Hematopoietic multipotent progenitor cell treated with erythropoietin and hydrocortisone succinate and interleukin-3 and kit ligand, for 8 days (in vitro differentiated cells): ENCODE measurements around the gene PPM1G.
"Not testable (repeated sequence)": the region's sequence is repeated elsewhere in the genome, so short reads cannot be mapped to it uniquely, and the experiment has no call there.

Experiments used
- DNase-seq: peaks from one replicate; pipeline ENCODE4 v3.0.0-alpha.2; 2015

PPM1G gene

DNA sequence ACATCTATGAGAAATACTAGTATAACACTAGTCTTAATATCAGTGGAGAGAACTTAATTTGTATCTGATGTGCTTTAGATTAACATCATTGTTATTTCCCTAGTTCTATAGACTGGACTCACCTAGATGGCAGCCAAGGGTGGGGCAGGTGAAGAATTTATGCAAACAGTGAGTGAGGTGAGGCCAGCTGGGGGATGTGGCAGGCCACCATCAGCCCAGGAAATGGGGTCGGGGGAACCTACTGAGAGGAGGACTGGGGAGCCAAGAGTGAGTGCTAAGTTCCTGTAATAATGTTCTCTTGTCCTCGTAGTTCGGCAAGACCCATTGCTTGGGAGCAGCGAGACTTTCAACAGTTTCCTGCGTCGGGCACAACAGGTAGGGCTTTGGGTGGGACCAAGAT lies 36.5 kb downstream of the PPM1G start:
- DNase-seq = no peak

DNA sequence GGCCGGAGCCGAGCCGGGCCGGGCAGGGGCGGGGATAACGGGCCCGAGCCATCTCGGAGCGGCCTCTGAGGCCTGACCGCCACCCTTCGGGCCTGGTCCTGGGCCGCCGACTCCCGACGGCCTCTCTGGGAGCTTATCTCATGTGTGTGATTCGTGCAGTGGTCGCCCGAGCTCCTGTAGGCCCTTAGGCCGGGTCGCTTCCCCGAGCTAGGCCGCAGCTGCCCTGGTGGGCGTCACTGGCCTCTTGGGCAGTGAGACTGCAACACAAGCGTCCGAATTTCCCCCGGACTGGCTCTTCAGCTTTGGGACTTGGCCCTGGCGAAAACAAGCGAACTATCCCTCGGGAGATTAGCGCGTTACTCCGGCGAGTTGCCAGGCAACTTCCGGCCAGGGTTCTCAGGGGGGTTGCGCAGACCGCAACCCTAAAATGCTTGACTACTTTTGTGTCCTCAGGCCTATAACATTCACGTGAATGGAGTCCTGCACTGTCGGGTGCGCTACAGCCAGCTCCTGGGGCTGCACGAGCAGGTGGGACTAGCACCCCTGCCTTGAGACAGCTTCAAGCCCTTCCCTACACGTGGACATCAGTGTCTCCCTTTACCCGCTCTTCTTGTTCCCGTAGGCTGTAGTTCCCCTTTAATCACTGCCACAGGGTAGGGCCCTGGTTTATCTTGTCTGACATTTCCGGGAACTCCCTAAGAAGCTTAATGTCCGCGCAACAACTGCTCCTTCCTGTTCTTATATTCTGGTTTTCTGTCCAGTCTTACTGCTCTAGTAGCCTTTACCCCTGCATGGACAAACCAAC lies 38.4 kb downstream of the PPM1G start:
- DNase-seq = peak; percentile 81

DNA sequence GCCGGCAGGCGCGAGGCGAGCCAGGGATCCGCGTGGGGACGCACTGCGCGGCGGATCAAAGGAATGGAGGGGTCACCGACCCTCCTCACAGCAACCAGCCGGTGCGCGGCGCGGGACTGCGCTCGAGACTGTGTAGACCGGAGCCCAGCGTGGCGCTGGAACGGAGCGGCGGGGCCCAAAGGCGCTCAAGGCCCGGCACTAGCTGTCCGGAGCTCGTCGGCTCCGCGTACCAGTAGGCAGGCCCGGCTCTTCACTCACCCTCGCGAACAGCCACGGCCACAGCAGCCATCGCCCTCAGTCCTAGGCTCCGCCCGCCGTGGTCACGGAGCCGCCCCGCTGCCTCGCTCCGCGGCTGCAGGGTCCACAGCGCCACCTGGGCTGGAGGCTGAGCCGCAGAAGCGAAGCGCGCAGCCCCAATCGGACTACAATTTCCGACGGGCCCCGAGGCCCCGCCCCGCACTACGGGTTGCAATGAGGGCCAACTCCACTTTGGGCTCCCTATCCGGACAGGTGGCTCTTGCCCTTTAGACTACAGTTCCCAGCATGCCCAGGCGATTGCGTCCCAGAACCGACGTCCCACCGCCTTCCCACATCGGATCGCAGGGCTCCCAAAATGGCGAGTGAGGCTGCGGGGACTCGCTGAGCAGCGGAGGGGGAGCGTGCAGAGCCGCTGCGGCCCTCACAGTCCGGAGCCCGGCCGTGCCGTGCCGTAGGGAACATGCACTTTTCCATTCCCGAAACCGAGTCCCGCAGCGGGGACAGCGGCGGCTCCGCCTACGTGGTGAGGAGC lies 39.2 kb downstream of the PPM1G start, which contains the start of the genes EIF2B4 and SNX17:
Gene EIF2B4, minus strand, starts transcription at position 313 of the 790 bp plus-strand sequence. Its CDS starts 24 bp downstream, at position 289.
Gene SNX17, plus strand, starts transcription at position 591 of the 790 bp plus-strand sequence. Its CDS starts 128 bp downstream, at position 719.
- peak; percentile 99 for DNase-seq

DNA sequence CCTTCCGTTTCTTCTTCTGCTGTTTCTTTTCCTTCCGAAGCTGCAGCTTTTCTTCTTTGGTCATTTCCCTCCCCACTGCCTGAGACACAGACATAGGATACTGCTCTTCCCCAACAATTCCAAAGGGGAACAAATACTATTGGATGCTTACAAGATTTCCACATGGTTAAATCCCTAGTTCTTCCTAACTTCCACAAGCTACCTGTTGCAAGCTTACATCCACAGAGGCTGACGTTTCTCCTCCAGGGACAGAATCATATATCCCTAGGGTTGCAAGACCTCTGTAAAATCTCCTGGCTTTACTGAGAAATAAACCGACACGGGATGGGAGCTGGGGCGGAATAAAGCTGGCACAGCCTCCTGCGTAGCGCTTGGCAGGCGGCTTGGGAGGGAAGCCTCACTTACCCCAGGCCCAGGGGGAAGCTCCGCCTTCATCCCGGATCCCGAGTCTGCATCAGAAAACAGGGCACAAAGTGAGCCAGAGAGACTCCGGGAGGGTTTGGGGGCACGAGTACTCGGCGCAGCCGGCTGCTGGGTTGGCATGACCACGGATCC lies 39.8 kb downstream of the PPM1G start:
- peak; percentile 59 for DNase-seq

DNA sequence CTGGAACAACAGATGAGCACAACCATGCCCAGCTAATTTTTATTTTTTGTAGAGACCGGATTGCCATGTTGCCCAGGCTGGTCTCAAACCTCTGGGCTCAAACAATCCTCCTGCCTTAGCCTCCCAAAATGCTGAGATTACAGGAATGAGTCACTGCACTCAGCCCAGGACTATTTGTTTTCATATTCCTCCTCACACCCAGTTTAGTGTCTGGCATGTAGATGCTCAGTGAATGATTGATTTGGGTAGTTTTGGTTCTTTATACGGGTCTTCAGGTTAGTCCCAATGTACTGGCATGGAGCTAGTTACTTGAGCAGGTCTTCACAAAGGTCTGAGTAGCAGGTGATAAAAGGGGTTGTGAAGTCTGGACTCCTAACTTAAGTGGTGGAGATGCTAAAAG lies 45.5 kb downstream of the PPM1G start:
- no peak for DNase-seq

DNA sequence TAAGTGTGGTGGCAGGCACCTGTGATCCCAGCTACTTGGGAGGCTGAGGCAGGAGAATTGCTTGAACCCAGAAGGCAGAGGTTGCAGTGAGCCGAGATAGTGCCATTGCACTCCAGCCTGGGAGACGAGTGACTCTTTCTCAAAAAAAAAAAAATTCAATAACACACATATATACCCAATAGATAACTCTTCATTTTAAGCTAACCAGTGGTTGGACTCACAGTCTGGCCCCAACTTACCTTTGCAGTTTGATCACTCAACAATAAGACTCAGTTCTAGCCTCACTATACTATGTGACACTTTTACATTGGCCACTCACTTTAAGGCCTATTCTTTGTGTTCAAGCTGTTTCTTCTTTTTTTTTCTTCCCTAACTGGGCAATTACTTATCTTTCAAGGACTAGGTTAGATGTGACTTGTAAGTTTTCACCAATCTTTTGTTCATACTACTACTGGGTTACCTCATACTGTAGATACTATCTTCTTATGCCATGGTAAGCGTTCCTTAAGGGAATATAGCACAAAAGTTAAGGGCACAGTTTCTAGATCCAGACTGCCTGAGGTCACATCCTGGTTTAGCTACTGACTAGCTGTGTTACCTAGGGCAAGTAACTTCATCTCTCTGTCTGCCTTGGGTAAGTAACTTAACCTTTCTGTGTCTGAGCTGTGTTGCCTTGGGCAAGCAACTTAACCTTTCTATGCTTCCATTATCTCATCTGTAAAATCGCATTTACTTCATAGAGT lies 46.5 kb downstream of the PPM1G start:
- DNase-seq = no peak

DNA sequence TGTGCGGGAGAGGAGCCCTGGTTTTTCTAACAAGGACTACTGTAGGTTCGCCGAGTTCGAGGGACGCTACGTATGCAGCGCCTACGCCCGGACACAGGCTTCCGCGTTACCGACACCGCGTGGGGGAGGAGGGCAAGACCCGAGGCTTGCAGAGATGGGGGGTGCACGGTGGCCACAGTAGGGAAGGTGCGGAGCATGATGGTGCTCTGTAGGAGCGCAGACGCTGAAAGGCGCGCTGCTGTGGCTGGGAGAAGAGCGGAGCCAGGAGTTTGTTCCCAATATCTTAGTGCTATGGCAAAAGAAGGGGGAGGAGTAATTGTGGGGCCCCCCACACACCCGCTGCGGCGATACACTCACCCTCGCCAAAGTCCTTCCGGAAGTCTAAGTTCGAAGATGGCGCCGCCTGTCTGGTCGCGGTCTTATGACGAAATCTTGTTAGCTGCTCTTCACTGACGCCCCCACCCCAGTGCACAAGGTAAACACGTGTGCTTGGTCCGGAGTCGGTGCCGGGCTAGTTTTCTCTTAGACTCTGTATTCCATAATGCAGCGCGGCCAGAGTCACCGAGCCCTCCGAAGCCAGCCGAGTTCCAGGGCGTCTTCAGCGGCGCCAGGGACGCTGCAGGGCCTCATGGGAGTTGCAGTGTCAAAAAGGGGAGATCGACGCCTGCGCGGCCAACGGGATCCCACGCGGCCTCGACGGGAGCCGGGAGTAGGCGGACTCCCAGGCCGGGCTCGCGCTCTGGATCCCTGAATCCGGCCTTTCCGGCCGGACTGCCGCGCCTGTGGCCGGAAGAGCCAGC lies 52.8 kb downstream of the PPM1G start, which contains the start of gene GTF3C2:
Gene GTF3C2, minus strand, starts transcription at position 383 of the 800 bp plus-strand sequence. CDS start 13,210 bp downstream, outside the sequence.
- DNase-seq = peak; percentile 99

DNA sequence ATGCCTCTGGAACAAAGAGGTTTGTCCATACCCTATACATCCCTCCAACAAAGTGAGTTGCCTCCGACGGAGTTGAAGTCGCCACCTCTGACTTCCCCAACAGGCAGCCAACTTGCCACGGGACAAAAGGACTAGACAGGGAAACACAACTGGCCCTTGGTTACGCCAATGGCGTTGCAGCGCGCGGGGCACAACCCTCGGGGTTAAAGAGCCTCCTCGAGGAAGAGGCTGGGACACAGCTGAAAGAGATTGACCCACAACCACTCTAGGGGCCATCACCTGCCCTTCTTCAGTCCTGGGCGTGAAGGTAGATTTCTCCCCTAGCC lies 53.4 kb downstream of the PPM1G start:
- DNase-seq = peak; percentile 80

DNA sequence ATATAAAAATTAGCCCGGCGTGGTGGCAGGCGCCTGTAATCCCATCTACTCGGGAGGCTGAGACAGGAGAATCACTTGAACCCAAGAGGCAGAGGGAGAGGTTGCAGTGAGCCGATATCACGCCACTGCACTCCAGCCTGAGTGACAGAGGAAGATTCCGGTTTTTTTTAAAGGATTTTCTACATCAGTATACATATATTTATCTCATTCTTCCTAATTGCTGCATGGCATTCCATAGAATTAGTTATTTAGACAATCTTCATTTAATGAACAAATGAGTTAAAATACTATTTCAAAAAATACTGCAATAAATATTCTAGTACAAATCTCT lies 54.8 kb downstream of the PPM1G start:
- no peak for DNase-seq

DNA sequence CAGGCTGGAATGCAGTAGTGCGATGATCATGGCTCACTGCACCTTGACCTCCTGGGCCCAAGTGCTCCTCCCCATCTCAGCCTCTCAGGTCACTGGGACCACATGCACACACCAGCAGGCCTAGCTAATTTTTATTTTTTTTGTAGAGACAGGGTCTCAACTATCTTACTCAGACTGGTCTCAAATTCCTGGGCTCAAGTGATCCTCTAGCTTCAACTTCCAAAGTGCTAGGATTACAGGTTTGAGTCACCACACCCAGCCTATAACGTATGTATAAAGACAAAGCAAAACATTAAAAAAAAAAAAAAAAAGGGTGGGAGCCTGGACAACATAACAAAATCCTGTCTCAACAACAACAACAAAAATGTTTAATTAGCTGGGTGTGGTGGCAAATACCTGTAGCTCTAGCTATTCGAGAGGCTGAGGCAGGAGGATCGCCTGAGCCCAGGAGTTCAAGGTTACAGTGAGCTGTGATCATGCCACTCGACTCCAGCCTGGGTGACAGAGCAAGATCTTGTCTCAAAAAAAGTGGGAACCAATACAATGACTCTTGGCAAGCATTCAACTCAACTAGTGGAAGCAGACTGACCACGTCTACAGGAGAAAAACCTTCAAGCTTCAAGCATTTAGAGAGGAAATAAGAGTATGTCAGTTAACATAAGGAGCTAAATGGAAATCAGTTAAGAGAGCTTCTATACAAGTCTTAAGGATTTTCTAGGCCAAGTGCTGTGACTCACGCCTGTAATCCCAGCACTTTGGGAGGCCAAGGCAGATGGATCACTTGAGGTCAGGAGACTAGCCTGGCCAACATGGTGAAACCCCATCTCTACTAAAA lies 55.4 kb downstream of the PPM1G start:
- DNase-seq = peak; percentile 79

DNA sequence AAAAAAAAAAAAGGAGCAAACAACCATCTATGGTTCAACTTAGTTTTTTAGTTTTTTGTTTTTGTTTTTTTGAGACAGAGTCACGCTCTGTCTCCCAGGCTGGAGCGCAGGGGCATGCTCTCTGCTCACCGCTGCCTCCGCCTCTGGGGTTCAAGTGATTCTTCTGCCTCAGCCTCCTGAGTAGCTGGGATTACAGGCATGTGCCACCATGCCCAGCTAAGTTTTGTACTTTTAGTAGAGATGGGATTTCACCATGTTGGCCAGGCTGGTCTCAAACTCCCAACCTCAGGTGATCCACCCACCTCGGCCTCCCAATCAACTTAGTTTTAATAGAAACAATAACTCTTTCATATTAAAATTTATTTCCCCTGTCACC lies 56.0 kb downstream of the PPM1G start:
- not testable (repeated sequence) for DNase-seq

DNA sequence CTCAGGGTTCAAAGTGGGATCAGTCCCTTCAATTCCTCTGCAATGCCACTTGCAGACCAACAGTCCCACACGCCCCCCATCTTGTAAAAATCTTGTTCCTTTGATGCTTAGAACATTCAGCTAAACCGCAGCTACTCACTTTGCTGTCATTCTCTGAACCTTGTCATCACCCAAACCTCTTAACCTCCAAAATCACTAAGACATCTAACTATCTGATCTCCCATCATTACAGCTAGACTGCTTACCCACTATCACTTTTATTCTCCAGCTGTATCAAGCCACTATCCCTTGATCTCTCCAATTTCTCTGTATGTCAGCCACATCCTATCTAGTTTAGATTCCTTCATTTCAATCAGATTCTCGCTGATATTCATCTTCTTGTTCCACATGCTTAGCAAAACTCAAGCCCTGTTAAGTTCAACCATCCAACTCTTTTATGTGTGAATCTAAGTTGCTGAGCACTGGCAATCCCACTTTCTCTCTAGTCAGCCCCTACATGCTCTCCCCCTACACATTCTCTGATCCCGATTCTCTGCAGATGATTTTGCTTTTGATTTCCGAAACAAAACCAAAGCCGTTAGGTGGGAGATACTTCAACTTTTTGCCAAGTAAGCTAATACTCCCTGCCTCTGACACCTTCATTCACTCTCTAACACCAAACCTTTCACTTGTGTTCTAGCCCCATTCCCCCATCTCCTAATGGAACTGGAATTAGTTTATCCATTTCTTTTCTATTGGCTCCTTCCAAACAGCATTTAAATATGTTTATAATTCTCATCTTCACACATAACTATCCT lies 57.4 kb downstream of the PPM1G start:
- DNase-seq = no peak

DNA sequence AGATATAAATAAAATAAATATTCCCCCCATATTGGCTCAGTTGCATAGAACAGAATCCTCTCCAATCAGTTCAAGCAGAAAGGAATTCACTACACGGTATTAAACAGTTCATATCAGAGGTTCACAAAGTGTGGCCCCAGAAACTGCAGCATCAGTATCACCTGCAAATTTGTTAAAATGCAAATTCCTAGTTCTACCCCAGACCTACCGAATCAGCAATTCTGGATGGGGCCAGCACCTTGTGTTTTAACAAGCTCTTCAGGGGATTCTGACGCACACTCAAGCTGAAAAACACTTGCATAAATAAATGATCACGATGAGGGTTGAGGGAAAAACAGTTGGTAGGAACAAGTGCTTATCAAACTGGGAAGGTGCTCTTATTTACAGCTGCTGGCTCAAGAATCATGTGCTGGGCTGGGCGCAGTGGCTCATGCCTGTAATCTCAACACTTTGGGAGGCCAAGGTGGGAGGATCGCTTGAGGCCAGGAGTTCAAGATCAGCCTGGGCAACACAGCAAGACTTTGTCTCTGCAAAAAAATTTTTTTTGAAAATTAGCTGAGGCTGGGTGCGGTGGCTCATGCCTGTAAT lies 59.2 kb downstream of the PPM1G start:
- DNase-seq = no peak

DNA sequence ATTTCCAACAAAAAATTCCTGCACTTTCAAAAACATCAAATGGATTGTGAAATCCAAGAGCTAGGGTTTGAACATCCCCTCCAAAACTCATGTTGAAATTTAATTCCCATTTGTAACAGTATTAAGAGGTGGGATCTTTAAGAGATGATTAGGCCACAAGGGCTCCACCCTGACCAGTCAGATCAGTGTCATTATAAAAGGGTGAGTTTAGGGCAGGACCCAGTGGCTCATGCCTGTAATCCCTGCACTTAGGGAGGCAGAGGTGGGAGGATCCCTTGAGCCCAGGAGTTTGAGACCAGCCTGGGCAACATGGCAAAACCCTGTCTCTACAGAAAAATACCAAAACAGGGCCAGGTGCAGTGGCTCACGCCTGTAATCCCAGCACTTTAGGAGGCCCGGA lies 61.8 kb downstream of the PPM1G start:
- DNase-seq = no peak

DNA sequence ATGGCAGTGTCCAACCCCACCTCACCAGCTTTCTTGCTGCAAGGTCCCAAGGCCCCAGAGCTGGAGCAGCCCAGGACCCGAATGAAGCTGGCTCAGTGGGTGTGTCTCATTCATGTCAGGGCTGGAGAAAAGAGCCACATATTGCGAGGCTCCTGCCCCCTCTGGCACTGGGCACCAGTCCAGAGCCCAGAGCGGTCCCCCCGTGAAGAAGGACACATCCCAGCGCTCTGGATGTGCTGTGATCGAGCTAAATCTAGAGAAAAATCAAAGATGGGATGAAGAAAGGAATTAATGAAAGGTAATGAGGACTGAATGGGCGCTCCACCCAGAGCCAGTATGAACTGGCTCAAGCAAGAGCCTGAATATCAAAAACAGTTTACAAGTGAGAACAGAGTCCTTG lies 73.2 kb downstream of the PPM1G start:
- no peak for DNase-seq

DNA sequence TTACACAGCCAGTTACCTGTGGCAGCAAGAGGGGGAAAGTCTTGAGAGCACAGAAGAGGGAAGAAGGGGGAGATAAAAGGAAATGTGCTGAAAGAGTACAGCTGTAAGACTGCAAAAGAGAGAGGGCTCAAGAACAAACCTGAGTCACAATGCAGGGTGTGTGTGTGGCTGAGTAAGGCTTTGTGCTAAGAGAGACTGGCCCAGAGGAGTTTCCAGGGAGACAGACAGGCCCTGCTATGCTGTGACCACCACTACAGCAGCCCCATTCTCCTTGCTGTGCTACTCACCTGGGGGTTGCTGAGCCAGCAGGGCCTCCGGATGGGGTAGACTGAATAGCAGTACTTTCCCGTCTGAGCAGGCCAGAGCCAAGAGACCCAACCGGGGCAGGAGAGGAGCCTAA lies 74.1 kb downstream of the PPM1G start:
- DNase-seq = no peak
